Neural cell (in vitro differentiated cells): Measurements from ENCODE around the gene RYR2. TPM values are rescaled to one million over a fixed set of nuclear protein-coding genes. Genes with fewer than 3 reads are reported as not detected.

Source experiments
- H2AFZ ChIP-seq: fragments of 200-600, 300-800 bp; sonication (generic), shearing (Covaris generic); 2 replicates; pipeline ENCODE4 v1.6.0; 2014; ENCODE audit warnings: low read depth, mild to moderate bottlenecking, antibody characterized with exemption, low read length, moderate library complexity
- H3F3A ChIP-seq: fragments of 200-600 bp; shearing (Covaris generic); 2 replicates; pipeline ENCODE4 v1.6.1; 2016; ENCODE audit warnings: mild to moderate bottlenecking, moderate library complexity, mixed read lengths, antibody characterized with exemption, low read length; ENCODE audit not compliant: insufficient read depth, poor library complexity, severe bottlenecking
- H3K27ac ChIP-seq: fragments of 200-600, 300-800 bp; sonication (generic), shearing (Covaris generic); 2 replicates; pipeline ENCODE4 v1.5.1; 2014; ENCODE audit warnings: mild to moderate bottlenecking, low read length, moderate library complexity
- H3K27me3 ChIP-seq: fragments of 300-800, 200-600 bp; sonication (generic), shearing (Covaris generic); 2 replicates; pipeline ENCODE4 v1.6.0; 2014; ENCODE audit warnings: mild to moderate bottlenecking, low read depth, low read length, moderate library complexity; ENCODE audit not compliant: insufficient read depth
- H3K36me3 ChIP-seq: fragments of 300-800, 200-600 bp; sonication (generic), shearing (Covaris generic); 2 replicates; pipeline ENCODE4 v1.5.1; 2014; ENCODE audit warnings: mild to moderate bottlenecking, antibody characterized with exemption, low read length, moderate library complexity; ENCODE audit not compliant: insufficient read depth
- H3K4me2 ChIP-seq: fragments of 300-800, 200-600 bp; sonication (generic), shearing (Covaris generic); 2 replicates; pipeline ENCODE4 v1.6.0; 2014; ENCODE audit warnings: mild to moderate bottlenecking, low read length
- H3K4me3 ChIP-seq: fragments of 300-800, 200-600 bp; sonication (generic), shearing (Covaris generic); 2 replicates; pipeline ENCODE4 v1.5.1; 2014; ENCODE audit warnings: mild to moderate bottlenecking, low read length, moderate library complexity
- H3K79me2 ChIP-seq: fragments of 200-600 bp; shearing (Covaris generic); replicated peaks from 2 replicates; pipeline ENCODE4 v1.6.0; 2014; ENCODE audit warnings: mild to moderate bottlenecking, low read length, moderate library complexity; ENCODE audit not compliant: insufficient read depth
- H3K9ac ChIP-seq: fragments of 300-800, 200-600 bp; sonication (generic), shearing (Covaris generic); 2 replicates; pipeline ENCODE4 v1.6.1; 2016; ENCODE audit warnings: mild to moderate bottlenecking, low read length, mixed read lengths
- H3K9me2 ChIP-seq: fragments of 200-600 bp; shearing (Covaris generic); 2 replicates; pipeline ENCODE4 v1.6.1; 2016; ENCODE audit warnings: mild to moderate bottlenecking, low read length, mixed read lengths; ENCODE audit not compliant: insufficient read depth
- H3K9me3 ChIP-seq: fragments of 200-600, 300-800 bp; sonication (generic), shearing (Covaris generic); 2 replicates; pipeline ENCODE4 v1.6.1; 2016; ENCODE audit warnings: mild to moderate bottlenecking, mixed run types, low read length, moderate library complexity, mixed read lengths
- H4K20me1 ChIP-seq: fragments of 200-600 bp; shearing (Covaris generic); 2 replicates; pipeline ENCODE4 v1.6.1; 2016; ENCODE audit warnings: mild to moderate bottlenecking, mixed run types; ENCODE audit not compliant: insufficient read depth
- CTCF ChIP-seq: fragments of 450-650 bp; IDR thresholded peaks from 2 replicates; pipeline ENCODE4 v1.5.1; 2014; ENCODE audit warnings: antibody characterized with exemption, mild to moderate bottlenecking, moderate library complexity; ENCODE audit not compliant: poor library complexity, severe bottlenecking
- EP300 ChIP-seq: fragments of 450-650 bp; conservative IDR thresholded peaks from 2 replicates; pipeline ENCODE4 v1.6.1; 2014; ENCODE audit warnings: antibody characterized with exemption, mild to moderate bottlenecking, moderate library complexity; ENCODE audit not compliant: poor library complexity, severe bottlenecking
- EZH2 ChIP-seq: fragments of 200-600, 300-800 bp; shearing (Covaris generic), sonication (generic); IDR thresholded peaks from 2 replicates; pipeline ENCODE4 v1.6.1; 2014; ENCODE audit warnings: antibody characterized with exemption, low read length, borderline replicate concordance, mild to moderate bottlenecking; ENCODE audit not compliant: insufficient read depth, poor library complexity, severe bottlenecking
- MXI1 ChIP-seq: fragments of 450-650 bp; conservative IDR thresholded peaks from 2 replicates; pipeline ENCODE4 v1.6.1; 2014; ENCODE audit warnings: antibody characterized with exemption, mild to moderate bottlenecking; ENCODE audit not compliant: poor library complexity, severe bottlenecking
- POLR2AphosphoS5 ChIP-seq: IDR thresholded peaks from 2 replicates; pipeline ENCODE4 v1.6.1; 2012
- RAD21 ChIP-seq: fragments of 450-650 bp; conservative IDR thresholded peaks from 2 replicates; pipeline ENCODE4 v1.6.1; 2014; ENCODE audit warnings: antibody characterized with exemption, mild to moderate bottlenecking, moderate library complexity
- REST ChIP-seq: IDR thresholded peaks from 2 replicates; pipeline ENCODE4 v1.6.1; 2012; ENCODE audit warnings: borderline replicate concordance
- SMC3 ChIP-seq: fragments of 450-650 bp; conservative IDR thresholded peaks from 2 replicates; pipeline ENCODE4 v1.6.1; 2014; ENCODE audit warnings: antibody characterized with exemption, mild to moderate bottlenecking, moderate library complexity; ENCODE audit not compliant: poor library complexity
- TAF1 ChIP-seq: IDR thresholded peaks from 2 replicates; pipeline ENCODE4 v1.6.1; 2012; ENCODE audit warnings: low read depth
- polyA plus RNA-seq: library from polyadenylated mRNA; depleted of rRNA; stranded (reverse); fragments of >200 nt; gene quantifications from 2 replicates; pipeline ENCODE4 v1.2.3, GENCODE V29; 2014

RYR2 gene
- polyA plus RNA-seq, 1 donor from 2014 or later: 3.8 TPM

GRCh38 chr1:237181743-237182317, 139.8 kb downstream of the RYR2 start:
- no peaks in the 10 kb centered on the region for H3K9me2 ChIP-seq
- no peaks in the 10 kb centered on the region for H3K36me3 ChIP-seq
- no peaks in the 10 kb centered on the region for H4K20me1 ChIP-seq
- H3K27me3 ChIP-seq: no peaks in the 10 kb centered on the region
- H3F3A ChIP-seq: no peaks in the 10 kb centered on the region
- H3K4me2 ChIP-seq: no peak overlapping the region
- TF ChIP-seq SMC3: no peak
- no peak for TF ChIP-seq REST
- no peak for TF ChIP-seq EZH2
- TF ChIP-seq POLR2AphosphoS5: no peak
- TF ChIP-seq MXI1: no peak
- no peak for TF ChIP-seq CTCF
- TF ChIP-seq TAF1: no peak
- TF ChIP-seq RAD21: no peak
- TF ChIP-seq EP300: no peak
- H3K9ac ChIP-seq: no peak overlapping the region
- H3K79me2 ChIP-seq: no peaks in the 10 kb centered on the region
- H3K4me3 ChIP-seq: no peak overlapping the region
- H3K27ac ChIP-seq: no peak overlapping the region
- H2AFZ ChIP-seq: no peak overlapping the region
- H3K9me3 ChIP-seq: no peaks in the 10 kb centered on the region

GRCh38 chr1:237183963-237184540, 142.1 kb downstream of the RYR2 start:
- Histone ChIP-seq H3K27me3 (no peaks in the 10 kb centered on the region), H3K9me3 (no peaks in the 10 kb centered on the region), H3K36me3 (no peaks in the 10 kb centered on the region), H4K20me1 (no peaks in the 10 kb centered on the region), H3K79me2 (no peaks in the 10 kb centered on the region), H3K27ac (no peak overlapping the region), H3K9ac (no peak overlapping the region), H3K9me2 (no peaks in the 10 kb centered on the region), H3K4me2 (no peak overlapping the region), H2AFZ (no peak overlapping the region), H3K4me3 (no peak overlapping the region), H3F3A (no peaks in the 10 kb centered on the region)
- TF ChIP-seq EP300 (no peak), POLR2AphosphoS5 (no peak), REST (no peak), MXI1 (no peak), EZH2 (no peak), SMC3 (no peak), CTCF (no peak), TAF1 (no peak), RAD21 (no peak)
